Cerebellar cortex (tissue), 1 donor: ENCODE results near the gene OR10H3.
A peak's percentile ranks its signal among the peaks of the same experiment; 100 is the strongest.
"Not testable (repeated sequence)": the region's sequence is repeated elsewhere in the genome, so short reads cannot be mapped to it uniquely, and the experiment has no call there.

Experiments used
- DNase-seq: peaks from one replicate; pipeline ENCODE4 v3.0.0-alpha.2; 2015; ENCODE audit warnings: low spot score

OR10H3 gene

GRCh38 chr19:15779756-15780476, 42.1 kb downstream of the OR10H3 start:
- DNase-seq: peak; percentile 96

GRCh38 chr19:15780610-15781418, 43.0 kb downstream of the OR10H3 start:
- DNase-seq: peak; percentile 54

- no peak for DNase-seq
These were observed 43.9 kb downstream of the OR10H3 start for GRCh38 chr19:15781661-15782060.

GRCh38 chr19:15782211-15782610, 44.4 kb downstream of the OR10H3 start:
- no peak for DNase-seq

GRCh38 chr19:15782896-15783295, 45.1 kb downstream of the OR10H3 start:
- not testable (repeated sequence) for DNase-seq

- no peak for DNase-seq
These were observed 49.9 kb downstream of the OR10H3 start, which contains the start of gene OR10H5 for GRCh38 chr19:15787611-15788155. Gene OR10H5, plus strand, starts transcription at chr19:15787661. Its CDS starts 6,388 bp downstream, at chr19:15794049.

- no peak for DNase-seq
These were observed 50.9 kb downstream of the OR10H3 start for GRCh38 chr19:15788594-15789270.

- no peak for DNase-seq
These were observed 52.3 kb downstream of the OR10H3 start for GRCh38 chr19:15790096-15790495.
